Measurements from ENCODE around the gene TUSC2. TPM values are rescaled to one million over a fixed set of nuclear protein-coding genes. Genes with fewer than 3 reads are reported as not detected.
A peak's percentile ranks its signal among the peaks of the same experiment; 100 is the strongest.

The TUSC2 gene
- total RNA-seq, 2 donors from 2014 or later = 12.9 to 31.6 TPM

DNA sequence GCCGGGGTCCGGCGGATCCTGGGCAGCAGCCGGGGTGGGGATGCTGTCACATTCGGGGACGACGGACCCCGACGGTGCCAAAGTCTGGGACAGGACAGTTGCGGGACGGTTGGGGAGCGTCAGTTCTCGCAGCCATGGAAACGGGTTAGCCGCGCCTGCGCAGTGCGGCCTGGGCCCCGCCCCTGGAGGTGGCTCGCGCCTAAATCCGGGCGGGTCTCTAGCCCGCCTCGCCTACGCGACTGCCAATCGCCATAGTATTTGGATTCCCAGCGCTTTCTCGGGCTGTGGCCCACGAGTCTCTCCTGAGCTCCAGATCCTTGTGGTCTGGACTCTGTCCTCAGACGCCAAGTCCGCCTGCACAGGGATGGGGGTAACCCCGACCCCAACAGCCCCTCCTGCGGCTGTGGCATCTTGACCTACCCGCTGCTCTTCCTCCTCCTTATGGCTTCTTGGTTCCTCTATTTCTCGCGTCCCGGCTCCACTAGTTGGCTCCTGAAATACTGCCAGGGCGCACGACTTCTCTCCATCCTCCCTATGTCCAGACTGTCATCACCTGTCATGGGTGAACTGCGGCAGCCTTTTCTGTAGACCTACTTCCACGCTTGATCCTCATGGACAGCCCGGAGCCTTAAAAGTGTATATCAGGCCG is 17.7 kb upstream of the TUSC2 start, which contains the start of gene ZMYND10:
Gene ZMYND10, minus strand, starts transcription at position 147 of the 649 bp plus-strand sequence. CDS start 153 bp downstream, outside the sequence.
- no peak for ATAC-seq
- WGBS, 2 donors = 15 to 48% methylated on average over 22 to 45 of the region's 45 CpGs
- H3K4me1 ChIP-seq = peaks cover 44% of the 10 kb centered on the region
- TF ChIP-seq CTCF (IDR thresholded peaks at IDR 0.05) (no peak), POLR2A (IDR thresholded peaks at IDR 0.05) (peak in 1 of 3 donors; percentile 1)
- no peaks in the 10 kb centered on the region for H3K27me3 ChIP-seq
- no peak within 1 kb of the TSS for H3K4me3 ChIP-seq
- intact Hi-C loops (cut with DNase I) = loop anchor here (10.0 kb wide), 1 partner anchor 199 kb away; no protein-coding TSS in a partner anchor
- no peaks in the 10 kb centered on the region for H3K36me3 ChIP-seq (replicated peaks in 1 of 2; ENCODE audit: insufficient read depth in 1 of 2, low read depth in 2 of 2)
- DNase-seq = peak; percentile 43 to 63 (median 58)
- no peaks in the 10 kb centered on the region for H3K9me3 ChIP-seq
- no peak within 1 kb of the TSS for H3K27ac ChIP-seq

DNA sequence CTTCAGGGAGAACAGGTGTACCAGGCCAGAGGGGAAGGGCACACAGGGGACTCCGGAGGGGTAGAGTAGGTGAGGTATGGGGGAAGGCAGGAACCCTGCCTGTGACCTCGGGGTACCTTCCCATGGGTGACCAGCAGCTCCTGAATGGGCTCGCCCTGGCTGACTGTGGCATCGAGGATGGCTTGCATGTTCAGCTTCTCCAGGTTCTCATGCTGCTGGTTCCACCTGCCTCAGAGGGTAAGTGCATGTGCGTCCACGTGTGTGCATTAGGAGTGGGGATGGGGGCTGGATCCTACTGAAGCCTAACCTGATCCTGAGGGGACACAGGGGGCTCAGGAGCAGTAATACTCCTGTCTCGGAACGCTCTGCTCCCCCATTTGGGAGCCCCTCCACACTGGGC is 17.0 kb upstream of the TUSC2 start:
- H3K4me1 ChIP-seq = peaks cover 39% of the 10 kb centered on the region
- DNase-seq (no peak), ATAC-seq (no peak)
- H3K27ac ChIP-seq = no peak overlapping the region
- 63 to 72% methylated on average over 6 to 8 of the region's 8 CpGs for WGBS, 2 donors
- H3K9me3 ChIP-seq = no peaks in the 10 kb centered on the region
- TF ChIP-seq POLR2A (IDR thresholded peaks at IDR 0.05) (no peak), CTCF (IDR thresholded peaks at IDR 0.05) (no peak)
- no peaks in the 10 kb centered on the region for H3K27me3 ChIP-seq
- H3K36me3 ChIP-seq (replicated peaks in 1 of 2; ENCODE audit: insufficient read depth in 1 of 2, low read depth in 2 of 2) = no peaks in the 10 kb centered on the region
- H3K4me3 ChIP-seq = no peak overlapping the region
- intact Hi-C loops (cut with DNase I) = loop anchor here (10.0 kb wide), 1 partner anchor 200 kb away; no protein-coding TSS in a partner anchor

DNA sequence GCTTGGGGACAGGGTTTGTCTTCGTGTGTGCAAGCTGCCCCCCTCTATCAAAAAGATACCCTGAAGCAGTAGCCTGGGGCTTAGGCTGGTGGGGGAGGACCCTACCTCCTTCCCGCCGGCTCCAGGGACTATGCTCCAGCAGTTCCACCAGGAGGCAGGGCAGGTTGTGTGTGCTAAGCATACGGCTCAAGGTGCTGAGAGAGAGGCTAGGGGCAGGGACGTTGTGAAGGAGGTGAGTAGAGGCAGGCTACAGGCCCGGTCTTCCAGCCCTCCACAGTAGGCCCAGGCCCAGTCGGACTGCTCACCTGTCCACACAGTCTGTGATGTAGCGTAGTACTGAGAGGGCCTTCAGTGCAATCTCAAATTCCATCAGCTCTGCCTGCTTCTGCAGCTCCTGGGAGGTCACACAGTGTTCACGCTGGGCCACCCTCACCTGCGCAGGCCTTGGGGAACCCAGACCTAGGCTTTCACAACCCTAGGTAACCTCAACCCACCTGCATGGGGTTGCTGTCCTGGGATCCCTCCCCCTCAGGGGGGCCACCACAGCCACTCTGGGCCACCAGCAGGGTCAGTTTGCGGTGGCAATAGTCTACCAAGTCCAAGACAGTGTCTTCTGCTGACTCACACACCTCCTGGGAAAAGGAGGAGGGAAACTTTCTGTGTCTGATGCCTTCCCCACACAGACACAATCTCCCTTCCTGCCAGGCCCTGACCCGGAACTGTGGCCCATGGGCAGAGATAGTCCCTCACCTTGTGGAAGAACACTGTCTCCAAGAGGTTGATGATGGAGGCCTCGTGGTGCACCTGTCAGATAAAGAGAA is 15.0 kb upstream of the TUSC2 start:
- WGBS, 2 donors = 76 to 84% methylated on average over 7 to 13 of the region's 13 CpGs
- ATAC-seq (no peak), DNase-seq (no peak)
- no peaks in the 10 kb centered on the region for H3K9me3 ChIP-seq
- no peaks in the 10 kb centered on the region for H3K36me3 ChIP-seq (replicated peaks in 1 of 2; ENCODE audit: insufficient read depth in 1 of 2, low read depth in 2 of 2)
- TF ChIP-seq POLR2A (IDR thresholded peaks at IDR 0.05) (no peak), CTCF (IDR thresholded peaks at IDR 0.05) (no peak)
- H3K4me1 ChIP-seq = peaks cover 25% of the 10 kb centered on the region
- no peak overlapping the region for H3K4me3 ChIP-seq
- intact Hi-C loops (cut with DNase I) = loop anchor here (10.0 kb wide), 1 partner anchor 202 kb away; no protein-coding TSS in a partner anchor
- H3K27ac ChIP-seq = no peak overlapping the region
- H3K27me3 ChIP-seq = no peaks in the 10 kb centered on the region

DNA sequence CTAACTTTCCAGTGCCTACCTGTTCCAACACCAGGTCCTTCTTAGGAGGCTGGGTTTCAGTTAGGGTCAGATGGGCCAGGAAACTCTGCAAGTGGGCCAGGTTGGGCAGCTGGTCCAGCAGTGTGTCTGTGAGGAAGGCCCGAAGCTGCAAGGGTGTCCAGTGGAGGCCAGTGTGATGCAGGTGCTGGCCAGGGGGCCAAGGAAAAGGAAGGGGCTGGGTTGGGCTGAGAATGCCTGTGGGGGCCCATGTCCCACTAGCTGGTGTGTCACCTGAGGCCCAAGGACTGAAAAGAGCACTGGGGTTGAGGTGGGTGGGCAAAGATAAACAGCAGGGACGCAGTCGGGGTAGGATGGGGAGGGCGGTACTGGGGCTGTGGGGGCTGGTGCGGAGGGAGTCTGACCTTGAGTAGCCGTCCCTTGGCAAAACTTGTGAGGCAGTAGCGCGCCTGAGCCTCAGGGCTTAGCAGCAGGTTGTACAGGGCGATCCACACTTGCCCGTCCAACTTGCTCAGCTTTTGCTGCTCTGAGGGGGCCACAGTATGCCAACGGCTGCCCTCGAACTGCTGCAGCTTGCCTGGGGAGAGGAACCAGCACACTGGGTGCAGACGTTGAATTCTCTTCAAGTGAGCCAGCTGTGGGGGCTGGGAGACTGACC is 14.1 kb upstream of the TUSC2 start:
- H3K9me3 ChIP-seq = no peaks in the 10 kb centered on the region

More for the DNA sequence above, 14.1 kb upstream of the TUSC2 start:
- 88 to 89% methylated on average over 10 to 13 of the region's 13 CpGs for whole genome bisulfite sequencing, 2 donors
- DNase-seq (no peak), ATAC-seq (no peak)
- no peak for TF ChIP-seq POLR2A (IDR thresholded peaks at IDR 0.05)
- no peak for TF ChIP-seq CTCF (IDR thresholded peaks at IDR 0.05)
- H3K27ac ChIP-seq = no peak overlapping the region
- no peaks in the 10 kb centered on the region for H3K27me3 ChIP-seq
- no peaks in the 10 kb centered on the region for H3K36me3 ChIP-seq (replicated peaks in 1 of 2; ENCODE audit: insufficient read depth in 1 of 2, low read depth in 2 of 2)
- peaks cover 21% of the 10 kb centered on the region for H3K4me1 ChIP-seq
- intact Hi-C loops (cut with DNase I) = loop anchor here (10.0 kb wide), 1 partner anchor 203 kb away; no protein-coding TSS in a partner anchor
- H3K4me3 ChIP-seq = no peak overlapping the region
